HL-60 (cell line): ENCODE data around the gene NRL.

Experiments used
- DNase-seq, 2 experiments: peaks; one replicate each; pipeline ENCODE4 v3.0.0-alpha.2; 2010 to 2020; ENCODE audit warnings: low read depth in 1 of 2, low spot score in 1 of 2
- H3K27ac ChIP-seq: fragments of 250-450 bp; sonication (Bioruptor Pico); replicated peaks from 2 replicates; pipeline ENCODE4 v1.5.1; 2020; ENCODE audit warnings: mild to moderate bottlenecking, moderate library complexity
- H3K27me3 ChIP-seq: fragments of 250-450 bp; sonication (Bioruptor Pico); 2 replicates; pipeline ENCODE4 v1.5.1; 2021; ENCODE audit warnings: mild to moderate bottlenecking, moderate library complexity; ENCODE audit not compliant: insufficient read depth, poor library complexity, severe bottlenecking
- H3K4me3 ChIP-seq: replicated peaks from 2 replicates; pipeline ENCODE4 v1.5.1; 2011; ENCODE audit warnings: mild to moderate bottlenecking, control low read depth, low read length; ENCODE audit not compliant: insufficient read depth
- CTCF ChIP-seq: IDR thresholded peaks from one replicate; pipeline ENCODE4 v1.5.1; 2011; ENCODE audit warnings: low read length, control low read depth, inconsistent platforms; ENCODE audit not compliant: insufficient read depth
- GABPA ChIP-seq: IDR thresholded peaks from 2 replicates; pipeline ENCODE4 v1.6.1; 2012; ENCODE audit warnings: low read depth
- POLR2AphosphoS5 ChIP-seq: IDR thresholded peaks from 2 replicates; pipeline ENCODE4 v1.6.1; 2012; ENCODE audit warnings: low read depth
- REST ChIP-seq: IDR thresholded peaks from 2 replicates; pipeline ENCODE4 v1.6.1; 2012; ENCODE audit warnings: low read depth; ENCODE audit not compliant: insufficient replicate concordance
- SPI1 ChIP-seq: IDR thresholded peaks from 2 replicates; pipeline ENCODE4 v1.6.1; 2012; ENCODE audit warnings: low read depth, mild to moderate bottlenecking, borderline replicate concordance

The NRL gene

GRCh38 chr14:24146453-24146977, 31.8 kb upstream of the NRL start, which contains the start of gene PSME2:
Gene PSME2 (minus strand): TSS chr14:24146610. CDS start chr14:24146581, 29 bp downstream.
- Histone ChIP-seq H3K27me3 (no peaks in the 10 kb centered on the region), H3K4me3 (peak within 1 kb of the TSS; percentile 96), H3K27ac (peak within 1 kb of the TSS; percentile 72)
- peak; percentile 90 to 93 for DNase-seq
- TF ChIP-seq CTCF = no peak
- no peak for TF ChIP-seq SPI1
- peak; percentile 26; the same call in 1 of the 2 replicates for TF ChIP-seq POLR2AphosphoS5
- TF ChIP-seq GABPA = no peak

- Histone ChIP-seq H3K27me3 (no peaks in the 10 kb centered on the region), H3K4me3 (peak overlapping the region; percentile 96), H3K27ac (peak overlapping the region; percentile 72)
- TF ChIP-seq GABPA (no peak), REST (no peak), CTCF (no peak), SPI1 (no peak), POLR2AphosphoS5 (no peak)
- DNase-seq = peak in 1 of 2 experiments; percentile 33
These were observed 31.1 kb upstream of the NRL start for GRCh38 chr14:24145690-24146452.

- Histone ChIP-seq H3K4me3 (peak overlapping the region; percentile 96), H3K27ac (no peak overlapping the region), H3K27me3 (no peaks in the 10 kb centered on the region)
- TF ChIP-seq POLR2AphosphoS5 (no peak), GABPA (no peak)
- DNase-seq = no peak
These were observed 30.5 kb upstream of the NRL start for GRCh38 chr14:24145219-24145618.

- no peak for TF ChIP-seq CTCF
- no peak for TF ChIP-seq GABPA
- TF ChIP-seq REST = no peak
- no peak for TF ChIP-seq POLR2AphosphoS5
- no peak for TF ChIP-seq SPI1
- H3K27me3 ChIP-seq = no peaks in the 10 kb centered on the region
- H3K4me3 ChIP-seq = no peak overlapping the region
- DNase-seq = no peak
- H3K27ac ChIP-seq = no peak overlapping the region
These were observed 29.7 kb upstream of the NRL start for GRCh38 chr14:24144451-24144850.
